SH-SY5Y (cell line): ENCODE results near the gene ELOVL1.

Source experiments
- GATA2 ChIP-seq: IDR thresholded peaks from 2 replicates; pipeline ENCODE4 v1.6.1; 2011; ENCODE audit warnings: mild to moderate bottlenecking, low read depth, low read length
- GATA3 ChIP-seq: IDR thresholded peaks from 2 replicates; pipeline ENCODE4 v1.6.1; 2011; ENCODE audit warnings: low read depth, mild to moderate bottlenecking, low read length, moderate library complexity

- no peak for TF ChIP-seq GATA2
- TF ChIP-seq GATA3 = no peak
Observed at GRCh38 chr1:43373066-43373940, 5.5 kb upstream of the ELOVL1 start.
